ENCODE data around the gene CEP68. TPM values are rescaled to one million over a fixed set of nuclear protein-coding genes. Genes with fewer than 3 reads are reported as not detected.
A peak's percentile ranks its signal among the peaks of the same experiment; 100 is the strongest.

The CEP68 gene
- total RNA-seq, 1 experiment from 2014 or later, result 7.2 TPM

GRCh38 chr2:65081232-65081685 lies 25.0 kb downstream of the CEP68 start:
- intact Hi-C loops (cut with micrococcal nuclease), result no loop called here
- no peak for TF ChIP-seq CTCF (IDR thresholded peaks at IDR 0.05; ENCODE audit: unreplicated experiment)
- ChIA-PET POLR2A (interaction anchor here (1.4 kb wide), 1 partner anchor 25 kb away, joined by 4 read pairs; the partner anchor contains the start of gene CEP68), CTCF (no interaction called here)
- Mint-ChIP-seq H3K27me3 (ENCODE audit: insufficient read depth, unreplicated experiment) (no peaks in the 10 kb centered on the region), H3K27ac (ENCODE audit: low read depth, unreplicated experiment) (no peak overlapping the region), H3K4me3 (ENCODE audit: unreplicated experiment) (no peak overlapping the region), H3K9me3 (ENCODE audit: unreplicated experiment) (no peaks in the 10 kb centered on the region), H3K36me3 (ENCODE audit: insufficient read depth, unreplicated experiment) (peaks cover 88% of the 10 kb centered on the region), H3K4me1 (ENCODE audit: insufficient read depth, unreplicated experiment) (peaks cover 1% of the 10 kb centered on the region)
- no peak for DNase-seq (ENCODE audit: unreplicated experiment)
- no TSS peak for BruUV-seq (replicated peaks)

- intact Hi-C loops (cut with micrococcal nuclease), result no loop called here
- CTCF ChIA-PET, result interaction anchor here (1.0 to 2.5 kb wide), 4 partner anchors 17 to 102 kb away, joined by 3 to 7 read pairs (median 4); no protein-coding TSS in a partner anchor
- no peak for TF ChIP-seq CTCF (IDR thresholded peaks at IDR 0.05; ENCODE audit: unreplicated experiment)
- no peak for DNase-seq (ENCODE audit: unreplicated experiment)
- Mint-ChIP-seq H3K4me3 (ENCODE audit: unreplicated experiment) (no peak overlapping the region), H3K9me3 (ENCODE audit: unreplicated experiment) (no peaks in the 10 kb centered on the region), H3K27ac (ENCODE audit: low read depth, unreplicated experiment) (no peak overlapping the region), H3K4me1 (ENCODE audit: insufficient read depth, unreplicated experiment) (no peaks in the 10 kb centered on the region), H3K27me3 (ENCODE audit: insufficient read depth, unreplicated experiment) (no peaks in the 10 kb centered on the region), H3K36me3 (ENCODE audit: insufficient read depth, unreplicated experiment) (peaks cover 96% of the 10 kb centered on the region)
- no TSS peak for BruUV-seq (replicated peaks)
- POLR2A ChIA-PET, result interaction anchor here (0.8 to 3.3 kb wide), 5 partner anchors 8 to 317 kb away, joined by 3 to 19 read pairs (median 3); partner anchors contain the start of gene RAB1A
These were observed 28.9 kb downstream of the CEP68 start for GRCh38 chr2:65085148-65085547.

- TF ChIP-seq CTCF (IDR thresholded peaks at IDR 0.05; ENCODE audit: unreplicated experiment), result no peak
- DNase-seq (ENCODE audit: unreplicated experiment), result no peak
- H3K4me1 Mint-ChIP-seq (ENCODE audit: insufficient read depth, unreplicated experiment), result no peaks in the 10 kb centered on the region
- BruUV-seq (replicated peaks), result no TSS peak
- no peaks in the 10 kb centered on the region for H3K27me3 Mint-ChIP-seq (ENCODE audit: insufficient read depth, unreplicated experiment)
- peaks cover 90% of the 10 kb centered on the region for H3K36me3 Mint-ChIP-seq (ENCODE audit: insufficient read depth, unreplicated experiment)
- H3K4me3 Mint-ChIP-seq (ENCODE audit: unreplicated experiment), result no peak overlapping the region
- CTCF ChIA-PET, result interaction anchor here (0.8 to 1.3 kb wide), 2 partner anchors 14 to 94 kb away, joined by 3 read pairs; no protein-coding TSS in a partner anchor
- no peaks in the 10 kb centered on the region for H3K9me3 Mint-ChIP-seq (ENCODE audit: unreplicated experiment)
- peak overlapping the region; percentile 61 for H3K27ac Mint-ChIP-seq (ENCODE audit: low read depth, unreplicated experiment)
- intact Hi-C loops (cut with micrococcal nuclease), result no loop called here
- POLR2A ChIA-PET, result interaction anchor here (0.6 kb wide), 1 partner anchor 626 kb away, joined by 4 read pairs; no protein-coding TSS in a partner anchor
These were observed 36.6 kb downstream of the CEP68 start for GRCh38 chr2:65092791-65093190.

- Mint-ChIP-seq H3K36me3 (ENCODE audit: insufficient read depth, unreplicated experiment) (peaks cover 90% of the 10 kb centered on the region), H3K27ac (ENCODE audit: low read depth, unreplicated experiment) (peak overlapping the region; percentile 61), H3K4me3 (ENCODE audit: unreplicated experiment) (no peak overlapping the region), H3K27me3 (ENCODE audit: insufficient read depth, unreplicated experiment) (no peaks in the 10 kb centered on the region), H3K4me1 (ENCODE audit: insufficient read depth, unreplicated experiment) (no peaks in the 10 kb centered on the region), H3K9me3 (ENCODE audit: unreplicated experiment) (no peaks in the 10 kb centered on the region)
- ChIA-PET CTCF (interaction anchor here (0.8 kb wide), 1 partner anchor 94 kb away, joined by 3 read pairs; no protein-coding TSS in a partner anchor), POLR2A (interaction anchor here (0.6 kb wide), 1 partner anchor 627 kb away, joined by 4 read pairs; no protein-coding TSS in a partner anchor)
- intact Hi-C loops (cut with micrococcal nuclease), result no loop called here
- no peak for DNase-seq (ENCODE audit: unreplicated experiment)
- no TSS peak for BruUV-seq (replicated peaks)
- TF ChIP-seq CTCF (IDR thresholded peaks at IDR 0.05; ENCODE audit: unreplicated experiment), result no peak
These were observed 37.0 kb downstream of the CEP68 start for GRCh38 chr2:65093211-65093610.

Data from MCF 10A (cell line).